EL (cell line): Measurements from ENCODE around the gene LUZP1.

Source experiments
- DNase-seq: peaks from one replicate; pipeline ENCODE4 v3.0.0-alpha.2; 2016

Gene LUZP1

GRCh38 chr1:23080885-23081284 lies 87.8 kb downstream of the LUZP1 start:
- DNase-seq: no peak

GRCh38 chr1:23079025-23079424 lies 89.6 kb downstream of the LUZP1 start:
- no peak for DNase-seq

GRCh38 chr1:23074012-23074411 lies 94.6 kb downstream of the LUZP1 start:
- DNase-seq: no peak

- no peak for DNase-seq
These were observed 99.0 kb downstream of the LUZP1 start for GRCh38 chr1:23069675-23070074.

- DNase-seq: no peak
These were observed 99.5 kb downstream of the LUZP1 start for GRCh38 chr1:23069149-23069548.

GRCh38 chr1:23066075-23066474 lies 102.6 kb downstream of the LUZP1 start:
- no peak for DNase-seq

GRCh38 chr1:23065385-23065784 lies 103.3 kb downstream of the LUZP1 start:
- DNase-seq: no peak

- no peak for DNase-seq
These were observed 106.4 kb downstream of the LUZP1 start for GRCh38 chr1:23062271-23062670.

- DNase-seq: no peak
These were observed 111.4 kb downstream of the LUZP1 start for GRCh38 chr1:23057301-23057700.

GRCh38 chr1:23051290-23051909 lies 117.3 kb downstream of the LUZP1 start:
- no peak for DNase-seq

GRCh38 chr1:23050201-23050600 lies 118.5 kb downstream of the LUZP1 start:
- no peak for DNase-seq

- no peak for DNase-seq
These were observed 124.6 kb downstream of the LUZP1 start for GRCh38 chr1:23044035-23044434.

- no peak for DNase-seq
These were observed 128.1 kb downstream of the LUZP1 start for GRCh38 chr1:23040509-23040908.

GRCh38 chr1:23039308-23039826 lies 129.3 kb downstream of the LUZP1 start:
- DNase-seq: no peak

GRCh38 chr1:23037081-23037740 lies 131.4 kb downstream of the LUZP1 start:
- no peak for DNase-seq

- no peak for DNase-seq
These were observed 132.7 kb downstream of the LUZP1 start for GRCh38 chr1:23035823-23036452.
